ENCODE results near the gene ANXA2R. TPM values are rescaled to one million over a fixed set of nuclear protein-coding genes. Genes with fewer than 3 reads are reported as not detected.

Gene ANXA2R
- total and polyA plus RNA-seq, 9 of the 15 experiments (the other 6 are each of a cell fraction or from before 2014, with no cell fraction given): 2.1 to 4.8 (median 3.4) TPM

DNA sequence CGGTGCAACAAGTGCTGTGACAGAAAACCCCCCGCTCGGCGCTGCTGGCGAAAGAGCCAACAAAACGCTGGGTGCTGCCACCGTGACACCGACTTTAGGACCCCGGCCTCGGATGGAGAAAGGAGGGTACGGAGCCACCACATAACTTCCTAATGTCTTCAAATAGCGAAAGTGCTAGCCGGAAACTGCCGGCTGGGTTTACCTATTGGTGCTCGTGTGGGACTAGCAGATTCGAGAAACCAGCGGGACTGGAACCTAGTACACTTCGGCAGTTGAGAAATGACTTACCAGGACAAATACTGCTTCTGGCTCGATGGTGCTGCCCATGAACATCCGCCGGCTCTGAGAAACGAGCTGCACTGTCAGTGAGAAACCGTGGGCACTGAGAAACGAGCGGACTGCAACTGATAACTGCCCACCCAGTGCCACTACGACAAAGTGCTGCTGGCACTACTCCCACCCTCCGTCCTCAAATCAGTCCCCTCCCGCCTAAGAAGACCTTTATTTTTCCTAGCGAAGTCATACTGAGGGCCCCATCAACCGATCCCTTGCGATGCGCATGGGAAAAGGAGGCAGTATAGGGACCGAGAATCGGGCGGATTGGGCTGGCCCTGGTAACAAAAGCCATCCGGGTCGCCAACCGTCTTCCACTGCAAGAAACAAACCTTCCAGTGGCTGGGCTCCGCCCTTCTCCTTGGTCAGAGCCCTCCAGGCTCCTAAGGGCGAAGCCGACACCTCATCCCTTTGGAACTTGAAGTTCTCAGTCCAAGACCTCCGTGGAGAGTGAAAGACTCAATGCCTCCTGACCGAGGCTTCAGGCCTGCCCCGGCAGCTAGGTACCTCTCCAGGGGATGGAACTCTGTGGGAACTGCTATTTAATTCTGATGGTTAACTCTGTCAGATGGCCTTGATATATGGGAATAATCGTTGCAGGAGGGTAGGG is 27.0 kb upstream of the ANXA2R start (continued):
- TF ChIP-seq ETV5 (CRISPR knock-in tag; IDR thresholded peaks at IDR 0.05; ENCODE audit: low read depth) (peak; percentile 83), ZNF263 (CRISPR knock-in tag; IDR thresholded peaks at IDR 0.05; ENCODE audit: borderline replicate concordance) (peak; percentile 42), MCM3 (IDR thresholded peaks at IDR 0.05) (no peak), TEAD2 (tag; IDR thresholded peaks at IDR 0.05) (no peak), ZNF133 (CRISPR knock-in tag; IDR thresholded peaks at IDR 0.05) (no peak), SPI1 (IDR thresholded peaks at IDR 0.05; ENCODE audit: borderline replicate concordance, low read depth, low read length) (no peak), ZNF586 (CRISPR knock-in tag; conservative IDR thresholded peaks at IDR 0.05) (no peak), E2F1 (CRISPR knock-in tag; IDR thresholded peaks at IDR 0.05) (peak; percentile 62; the same call in 1 of the 2 replicates), POLR2AphosphoS2 (IDR thresholded peaks at IDR 0.05; ENCODE audit: low read length) (no peak; the same call in 1 of the 2 replicates), THRAP3 (IDR thresholded peaks at IDR 0.05; ENCODE audit: borderline replicate concordance) (no peak), C11orf30 (IDR thresholded peaks at IDR 0.05; ENCODE audit: low read depth) (peak; percentile 91), HCFC1 (IDR thresholded peaks at IDR 0.05; ENCODE audit: low read depth, low read length) (peak; percentile 82), HOMEZ (CRISPR knock-in tag; IDR thresholded peaks at IDR 0.05) (no peak), RBM17 (IDR thresholded peaks at IDR 0.05; ENCODE audit: borderline replicate concordance, low read depth, low read length) (no peak), CBX2 (IDR thresholded peaks at IDR 0.05; ENCODE audit: insufficient read depth, low read length, poor library complexity, severe bottlenecking) (no peak), ZNF280B (CRISPR knock-in tag; IDR thresholded peaks at IDR 0.05) (no peak), ZNF445 (CRISPR knock-in tag; IDR thresholded peaks at IDR 0.05; ENCODE audit: low read depth) (no peak)
- TF ChIP-seq, protein P1, sequence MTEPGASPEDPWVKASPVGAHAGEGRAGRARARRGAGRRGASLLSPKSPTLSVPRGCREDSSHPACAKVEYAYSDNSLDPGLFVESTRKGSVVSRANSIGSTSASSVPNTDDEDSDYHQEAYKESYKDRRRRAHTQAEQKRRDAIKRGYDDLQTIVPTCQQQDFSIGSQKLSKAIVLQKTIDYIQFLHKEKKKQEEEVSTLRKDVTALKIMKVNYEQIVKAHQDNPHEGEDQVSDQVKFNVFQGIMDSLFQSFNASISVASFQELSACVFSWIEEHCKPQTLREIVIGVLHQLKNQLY (CRISPR knock-in tag; conservative IDR thresholded peaks at IDR 0.05): no peak; a peak in 1 of 4 replicates

All from K562 (cell line).